SK-N-SH treated with all-trans-retinoic acid at 6 μM for 48 hours (cell line): ENCODE data around the gene PXMP2.

Experiments used
- ATAC-seq: fragments of 200-7000 bp; cut with Tn5 transposase; 3 replicates; pipeline ENCODE4 v1.9.1; 2020; ENCODE audit warnings: mild to moderate bottlenecking, moderate library complexity
- ARNTL ChIP-seq: fragments of 450-650 bp; formaldehyde crosslinking; IDR thresholded peaks from 2 replicates; pipeline ENCODE4 v1.5.0; 2020; ENCODE audit warnings: low read depth, mild to moderate bottlenecking, moderate library complexity, borderline replicate concordance
- BACH2 ChIP-seq: fragments of 250-450 bp; sonication (Bioruptor Pico); IDR thresholded peaks from 2 replicates; pipeline ENCODE4 v1.9.0; 2021; ENCODE audit warnings: mild to moderate bottlenecking, borderline replicate concordance
- CSDC2 ChIP-seq: fragments of 250-450 bp; sonication (Bioruptor Pico); IDR thresholded peaks from 2 replicates; pipeline ENCODE4 v1.5.0; 2020; ENCODE audit warnings: mild to moderate bottlenecking, moderate library complexity
- ESRRG ChIP-seq: fragments of 250-450 bp; sonication (Bioruptor Pico); IDR thresholded peaks from 2 replicates; pipeline ENCODE4 v1.6.1; 2021; ENCODE audit warnings: mild to moderate bottlenecking
- GLIS3 ChIP-seq: fragments of 250-450 bp; sonication (Bioruptor Pico); IDR thresholded peaks from 2 replicates; pipeline ENCODE4 v1.5.0; 2020; ENCODE audit warnings: mild to moderate bottlenecking, moderate library complexity
- ISL1 ChIP-seq: fragments of 250-450 bp; sonication (Bioruptor Pico); IDR thresholded peaks from 2 replicates; pipeline ENCODE4 v2.1.2; 2022; ENCODE audit warnings: mild to moderate bottlenecking, moderate library complexity
- OSR1 ChIP-seq: fragments of 250-450 bp; sonication (Bioruptor Pico); IDR thresholded peaks from 2 replicates; pipeline ENCODE4 v1.8.0; 2022; ENCODE audit warnings: moderate library complexity, mild to moderate bottlenecking, inconsistent platforms
- PPARA ChIP-seq: fragments of 250-450 bp; sonication (Bioruptor Pico); IDR thresholded peaks from 2 replicates; pipeline ENCODE4 v1.5.0; 2020; ENCODE audit warnings: mild to moderate bottlenecking, borderline replicate concordance
- RARB ChIP-seq: fragments of 250-450 bp; sonication (Bioruptor Pico); IDR thresholded peaks from 2 replicates; pipeline ENCODE4 v1.8.0; 2021; ENCODE audit warnings: mild to moderate bottlenecking, moderate library complexity
- TCF4 ChIP-seq: fragments of 250-450 bp; sonication (Bioruptor Pico); IDR thresholded peaks from 2 replicates; pipeline ENCODE4 v1.8.0; 2021; ENCODE audit warnings: mild to moderate bottlenecking, moderate library complexity, borderline replicate concordance
- TOX ChIP-seq: fragments of 250-450 bp; sonication (Bioruptor Pico); IDR thresholded peaks from 2 replicates; pipeline ENCODE4 v1.8.0; 2021; ENCODE audit warnings: mild to moderate bottlenecking, moderate library complexity, borderline replicate concordance
- ZC3H10 ChIP-seq: fragments of 250-450 bp; sonication (Bioruptor Pico); IDR thresholded peaks from 2 replicates; pipeline ENCODE4 v1.5.1; 2021; ENCODE audit warnings: mild to moderate bottlenecking, moderate library complexity
- ZFP3 ChIP-seq: fragments of 250-450 bp; sonication (Bioruptor Pico); IDR thresholded peaks from 2 replicates; pipeline ENCODE4 v1.5.0; 2020; ENCODE audit warnings: mild to moderate bottlenecking, moderate library complexity
- ZFP30 ChIP-seq: fragments of 450-650 bp; formaldehyde crosslinking; IDR thresholded peaks from 2 replicates; pipeline ENCODE4 v1.5.0; 2022; ENCODE audit warnings: mild to moderate bottlenecking, moderate library complexity
- ZNF565 ChIP-seq: fragments of 450-650 bp; formaldehyde crosslinking; conservative IDR thresholded peaks from 2 replicates; pipeline ENCODE4 v1.5.0; 2020; ENCODE audit warnings: low read depth, mild to moderate bottlenecking, moderate library complexity
- ZNF70 ChIP-seq: fragments of 450-650 bp; formaldehyde crosslinking; IDR thresholded peaks from 2 replicates; pipeline ENCODE4 v1.5.0; 2020; ENCODE audit warnings: mild to moderate bottlenecking, moderate library complexity
- ZNF8 ChIP-seq: fragments of 450-650 bp; formaldehyde crosslinking; IDR thresholded peaks from 2 replicates; pipeline ENCODE4 v1.5.0; 2020; ENCODE audit warnings: mild to moderate bottlenecking, moderate library complexity
- TF ChIP-seq, protein P1 (sequence below): fragments of 250-450 bp; sonication (Bioruptor Pico); IDR thresholded peaks from 2 replicates; pipeline ENCODE4 v1.8.0; 2021; ENCODE audit warnings: low read depth, mild to moderate bottlenecking, moderate library complexity, borderline replicate concordance
- TF ChIP-seq, protein P2 (sequence below): fragments of 250-450 bp; sonication (Bioruptor Pico); IDR thresholded peaks from 2 replicates; pipeline ENCODE4 v1.5.1; 2021; ENCODE audit warnings: mild to moderate bottlenecking, moderate library complexity
- TF ChIP-seq, protein P3 (sequence below): fragments of 250-450 bp; sonication (Bioruptor Pico); IDR thresholded peaks from 2 replicates; pipeline ENCODE4 v1.8.0; 2020; ENCODE audit warnings: mild to moderate bottlenecking, moderate library complexity, borderline replicate concordance
- TF ChIP-seq, protein P4 (sequence below): fragments of 250-450 bp; sonication (Bioruptor Pico); IDR thresholded peaks from 2 replicates; pipeline ENCODE4 v1.5.0; 2020; ENCODE audit warnings: mild to moderate bottlenecking, moderate library complexity
- TF ChIP-seq, protein P5 (sequence below): fragments of 250-450 bp; sonication (Bioruptor Pico); IDR thresholded peaks from 2 replicates; pipeline ENCODE4 v1.5.1; 2020; ENCODE audit warnings: low read depth, mild to moderate bottlenecking, moderate library complexity

The PXMP2 gene

DNA sequence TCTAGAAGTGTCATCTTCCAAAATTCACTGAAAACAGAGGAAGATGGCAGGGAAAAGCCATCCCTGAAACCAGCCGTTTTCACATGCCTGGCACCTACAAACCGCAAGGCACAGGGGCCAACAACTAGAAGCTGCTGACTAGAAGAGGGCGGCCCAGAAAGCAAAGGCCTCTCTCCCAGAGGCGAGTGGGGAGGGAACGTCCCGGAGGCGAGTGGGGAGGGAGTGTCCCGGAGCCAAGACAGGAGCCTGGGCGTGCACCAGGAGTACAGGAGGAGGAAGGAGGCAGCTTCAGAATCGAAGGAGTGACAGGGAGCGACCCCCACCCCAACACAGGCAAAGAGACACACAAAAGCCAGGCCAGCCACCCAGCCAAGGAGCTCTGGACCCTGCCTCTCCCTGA lies 53.3 kb downstream of the PXMP2 start:
- ATAC-seq = no peak
- no peak for TF ChIP-seq GLIS3 (CRISPR knock-in tag)
- TF ChIP-seq ISL1 (CRISPR knock-in tag) = no peak
- TF ChIP-seq TCF4 (CRISPR knock-in tag) = no peak
- no peak for TF ChIP-seq ZNF565
- TF ChIP-seq ESRRG = no peak
- TF ChIP-seq ZFP3 (CRISPR knock-in tag) = no peak
- no peak for TF ChIP-seq CSDC2 (CRISPR knock-in tag)
- no peak for TF ChIP-seq PPARA (CRISPR knock-in tag)
- TF ChIP-seq OSR1 = no peak
- TF ChIP-seq ZFP30 (CRISPR knock-in tag) = no peak
- no peak for TF ChIP-seq ZNF8 (CRISPR knock-in tag)
- TF ChIP-seq BACH2 (CRISPR knock-in tag) = no peak
- TF ChIP-seq TOX (CRISPR knock-in tag) = no peak
- TF ChIP-seq ZC3H10 (CRISPR knock-in tag) = no peak
- TF ChIP-seq RARB (CRISPR knock-in tag) = no peak
- TF ChIP-seq, all 23 proteins: peak for 0

DNA sequence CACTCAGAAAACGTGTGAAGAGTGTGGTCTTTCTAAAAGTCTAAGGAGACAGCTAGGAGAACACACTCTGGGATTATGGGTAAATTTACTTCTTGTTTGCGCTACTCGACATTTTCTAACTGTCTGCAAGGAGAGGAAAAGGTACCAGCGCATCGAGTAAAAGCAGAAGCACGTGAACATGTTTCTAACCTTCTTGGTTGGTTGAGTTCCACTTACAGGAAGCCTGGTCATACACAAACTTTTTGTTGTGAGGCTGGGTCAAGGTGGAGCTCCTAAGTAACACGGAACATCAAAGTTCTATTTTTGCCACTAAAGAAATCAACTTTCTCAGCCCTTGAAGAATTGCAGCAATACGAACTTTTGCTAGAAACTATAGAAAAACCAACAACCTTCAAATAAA lies 54.2 kb downstream of the PXMP2 start:
- ATAC-seq = no peak
- TF ChIP-seq ZNF70 (CRISPR knock-in tag) = no peak
- TF ChIP-seq ISL1 (CRISPR knock-in tag) = no peak
- TF ChIP-seq, protein P1, sequence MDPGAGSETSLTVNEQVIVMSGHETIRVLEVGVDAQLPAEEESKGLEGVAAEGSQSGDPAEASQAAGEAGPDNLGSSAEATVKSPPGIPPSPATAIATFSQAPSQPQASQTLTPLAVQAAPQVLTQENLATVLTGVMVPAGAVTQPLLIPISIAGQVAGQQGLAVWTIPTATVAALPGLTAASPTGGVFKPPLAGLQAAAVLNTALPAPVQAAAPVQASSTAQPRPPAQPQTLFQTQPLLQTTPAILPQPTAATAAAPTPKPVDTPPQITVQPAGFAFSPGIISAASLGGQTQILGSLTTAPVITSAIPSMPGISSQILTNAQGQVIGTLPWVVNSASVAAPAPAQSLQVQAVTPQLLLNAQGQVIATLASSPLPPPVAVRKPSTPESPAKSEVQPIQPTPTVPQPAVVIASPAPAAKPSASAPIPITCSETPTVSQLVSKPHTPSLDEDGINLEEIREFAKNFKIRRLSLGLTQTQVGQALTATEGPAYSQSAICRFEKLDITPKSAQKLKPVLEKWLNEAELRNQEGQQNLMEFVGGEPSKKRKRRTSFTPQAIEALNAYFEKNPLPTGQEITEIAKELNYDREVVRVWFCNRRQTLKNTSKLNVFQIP (CRISPR knock-in tag) = no peak

DNA sequence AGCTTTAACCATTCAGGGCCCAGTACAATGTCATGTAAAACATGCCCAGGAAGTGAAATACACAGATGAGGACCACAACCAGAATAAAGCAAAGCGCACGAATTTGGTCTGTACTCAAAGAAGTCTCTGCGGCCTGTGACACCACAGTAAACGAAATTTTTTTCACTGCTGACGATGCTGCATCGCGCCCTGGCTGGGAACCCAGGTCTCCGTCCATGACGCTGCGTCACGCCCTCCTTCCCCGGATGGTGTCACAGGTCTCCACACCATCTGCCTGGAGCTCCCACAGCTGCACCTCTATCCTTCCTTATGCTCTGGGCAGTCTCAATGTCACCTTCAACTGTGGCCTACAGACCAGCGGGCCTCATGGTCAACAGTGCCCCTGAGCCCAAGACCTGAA lies 56.4 kb downstream of the PXMP2 start:
- ATAC-seq = no peak
- TF ChIP-seq, protein P2, sequence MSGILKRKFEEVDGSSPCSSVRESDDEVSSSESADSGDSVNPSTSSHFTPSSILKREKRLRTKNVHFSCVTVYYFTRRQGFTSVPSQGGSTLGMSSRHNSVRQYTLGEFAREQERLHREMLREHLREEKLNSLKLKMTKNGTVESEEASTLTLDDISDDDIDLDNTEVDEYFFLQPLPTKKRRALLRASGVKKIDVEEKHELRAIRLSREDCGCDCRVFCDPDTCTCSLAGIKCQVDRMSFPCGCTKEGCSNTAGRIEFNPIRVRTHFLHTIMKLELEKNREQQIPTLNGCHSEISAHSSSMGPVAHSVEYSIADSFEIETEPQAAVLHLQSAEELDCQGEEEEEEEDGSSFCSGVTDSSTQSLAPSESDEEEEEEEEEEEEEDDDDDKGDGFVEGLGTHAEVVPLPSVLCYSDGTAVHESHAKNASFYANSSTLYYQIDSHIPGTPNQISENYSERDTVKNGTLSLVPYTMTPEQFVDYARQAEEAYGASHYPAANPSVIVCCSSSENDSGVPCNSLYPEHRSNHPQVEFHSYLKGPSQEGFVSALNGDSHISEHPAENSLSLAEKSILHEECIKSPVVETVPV = no peak
- TF ChIP-seq TCF4 (CRISPR knock-in tag) (no peak), TOX (CRISPR knock-in tag) (no peak), ARNTL (CRISPR knock-in tag) (no peak), ZNF8 (CRISPR knock-in tag) (no peak), ESRRG (no peak), ZFP3 (CRISPR knock-in tag) (no peak), BACH2 (CRISPR knock-in tag) (no peak), RARB (CRISPR knock-in tag) (no peak), ZNF70 (CRISPR knock-in tag) (no peak), ZNF565 (no peak)
- TF ChIP-seq, protein P3, sequence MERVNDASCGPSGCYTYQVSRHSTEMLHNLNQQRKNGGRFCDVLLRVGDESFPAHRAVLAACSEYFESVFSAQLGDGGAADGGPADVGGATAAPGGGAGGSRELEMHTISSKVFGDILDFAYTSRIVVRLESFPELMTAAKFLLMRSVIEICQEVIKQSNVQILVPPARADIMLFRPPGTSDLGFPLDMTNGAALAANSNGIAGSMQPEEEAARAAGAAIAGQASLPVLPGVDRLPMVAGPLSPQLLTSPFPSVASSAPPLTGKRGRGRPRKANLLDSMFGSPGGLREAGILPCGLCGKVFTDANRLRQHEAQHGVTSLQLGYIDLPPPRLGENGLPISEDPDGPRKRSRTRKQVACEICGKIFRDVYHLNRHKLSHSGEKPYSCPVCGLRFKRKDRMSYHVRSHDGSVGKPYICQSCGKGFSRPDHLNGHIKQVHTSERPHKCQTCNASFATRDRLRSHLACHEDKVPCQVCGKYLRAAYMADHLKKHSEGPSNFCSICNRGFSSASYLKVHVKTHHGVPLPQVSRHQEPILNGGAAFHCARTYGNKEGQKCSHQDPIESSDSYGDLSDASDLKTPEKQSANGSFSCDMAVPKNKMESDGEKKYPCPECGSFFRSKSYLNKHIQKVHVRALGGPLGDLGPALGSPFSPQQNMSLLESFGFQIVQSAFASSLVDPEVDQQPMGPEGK (CRISPR knock-in tag) = no peak
- TF ChIP-seq, protein P4, sequence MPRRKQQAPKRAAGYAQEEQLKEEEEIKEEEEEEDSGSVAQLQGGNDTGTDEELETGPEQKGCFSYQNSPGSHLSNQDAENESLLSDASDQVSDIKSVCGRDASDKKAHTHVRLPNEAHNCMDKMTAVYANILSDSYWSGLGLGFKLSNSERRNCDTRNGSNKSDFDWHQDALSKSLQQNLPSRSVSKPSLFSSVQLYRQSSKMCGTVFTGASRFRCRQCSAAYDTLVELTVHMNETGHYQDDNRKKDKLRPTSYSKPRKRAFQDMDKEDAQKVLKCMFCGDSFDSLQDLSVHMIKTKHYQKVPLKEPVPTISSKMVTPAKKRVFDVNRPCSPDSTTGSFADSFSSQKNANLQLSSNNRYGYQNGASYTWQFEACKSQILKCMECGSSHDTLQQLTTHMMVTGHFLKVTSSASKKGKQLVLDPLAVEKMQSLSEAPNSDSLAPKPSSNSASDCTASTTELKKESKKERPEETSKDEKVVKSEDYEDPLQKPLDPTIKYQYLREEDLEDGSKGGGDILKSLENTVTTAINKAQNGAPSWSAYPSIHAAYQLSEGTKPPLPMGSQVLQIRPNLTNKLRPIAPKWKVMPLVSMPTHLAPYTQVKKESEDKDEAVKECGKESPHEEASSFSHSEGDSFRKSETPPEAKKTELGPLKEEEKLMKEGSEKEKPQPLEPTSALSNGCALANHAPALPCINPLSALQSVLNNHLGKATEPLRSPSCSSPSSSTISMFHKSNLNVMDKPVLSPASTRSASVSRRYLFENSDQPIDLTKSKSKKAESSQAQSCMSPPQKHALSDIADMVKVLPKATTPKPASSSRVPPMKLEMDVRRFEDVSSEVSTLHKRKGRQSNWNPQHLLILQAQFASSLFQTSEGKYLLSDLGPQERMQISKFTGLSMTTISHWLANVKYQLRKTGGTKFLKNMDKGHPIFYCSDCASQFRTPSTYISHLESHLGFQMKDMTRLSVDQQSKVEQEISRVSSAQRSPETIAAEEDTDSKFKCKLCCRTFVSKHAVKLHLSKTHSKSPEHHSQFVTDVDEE = no peak
- TF ChIP-seq, protein P5, sequence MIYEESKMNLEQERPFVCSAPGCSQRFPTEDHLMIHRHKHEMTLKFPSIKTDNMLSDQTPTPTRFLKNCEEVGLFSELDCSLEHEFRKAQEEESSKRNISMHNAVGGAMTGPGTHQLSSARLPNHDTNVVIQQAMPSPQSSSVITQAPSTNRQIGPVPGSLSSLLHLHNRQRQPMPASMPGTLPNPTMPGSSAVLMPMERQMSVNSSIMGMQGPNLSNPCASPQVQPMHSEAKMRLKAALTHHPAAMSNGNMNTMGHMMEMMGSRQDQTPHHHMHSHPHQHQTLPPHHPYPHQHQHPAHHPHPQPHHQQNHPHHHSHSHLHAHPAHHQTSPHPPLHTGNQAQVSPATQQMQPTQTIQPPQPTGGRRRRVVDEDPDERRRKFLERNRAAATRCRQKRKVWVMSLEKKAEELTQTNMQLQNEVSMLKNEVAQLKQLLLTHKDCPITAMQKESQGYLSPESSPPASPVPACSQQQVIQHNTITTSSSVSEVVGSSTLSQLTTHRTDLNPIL (CRISPR knock-in tag) = no peak
